ENCODE data around the gene ARID1B.

DNA sequence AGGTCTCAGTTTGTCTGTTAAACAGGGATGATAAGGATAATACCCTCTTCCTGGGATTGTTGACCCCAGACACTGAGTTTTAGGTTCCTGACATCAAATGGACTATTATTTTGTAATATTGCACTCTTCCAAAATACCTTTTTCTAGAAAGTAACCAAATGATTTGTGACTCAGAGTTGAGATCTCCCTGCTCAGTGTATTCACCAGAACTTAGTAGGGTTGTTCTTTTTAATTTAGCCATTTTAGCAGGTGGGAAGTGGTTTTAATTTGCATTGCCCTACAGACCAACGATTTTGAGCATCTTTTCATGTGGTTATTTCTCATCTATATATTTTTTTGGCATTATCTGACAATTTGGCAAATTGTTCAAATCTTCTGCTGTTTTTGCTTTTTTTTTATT lies 471.1 kb downstream of the ARID1B start:
- TF ChIP-seq CTCF (IDR thresholded peaks at IDR 0.05) (no peak), POLR2AphosphoS5 (IDR thresholded peaks at IDR 0.05) (no peak)

Data from prostate gland (tissue), 2 donors.